ENCODE data around the gene MYDGF. TPM values are rescaled to one million over a fixed set of nuclear protein-coding genes. Genes with fewer than 3 reads are reported as not detected.

MYDGF gene
- total and polyA plus RNA-seq, 9 donors, result 59.9 to 102 (median 70.8) TPM

GRCh38 chr19:4678881-4679790 is 9.0 kb upstream of the MYDGF start:
- Histone ChIP-seq H3K36me3 (ENCODE audit: control insufficient read depth, insufficient read depth, low read length) (peaks cover 49% of the 10 kb centered on the region), H3K9me3 (replicated peaks; ENCODE audit: control insufficient read depth, low read depth, low read length) (no peaks in the 10 kb centered on the region), H3K4me3 (ENCODE audit: low read length) (no peak overlapping the region), H3K27me3 (ENCODE audit: control insufficient read depth, insufficient read depth, low read length) (no peaks in the 10 kb centered on the region), H3K4me1 (ENCODE audit: control insufficient read depth, insufficient read depth, low read length) (peaks cover 6% of the 10 kb centered on the region), H3K27ac (ENCODE audit: low read length) (no peak overlapping the region)
- WGBS (ENCODE audit: insufficient coverage), result 47% methylated on average over 27 of the region's 34 CpGs
- DNase-seq, result peak; percentile 33

GRCh38 chr19:4676955-4677731 is 7.0 kb upstream of the MYDGF start:
- DNase-seq, result peak; percentile 39
- H3K4me3 ChIP-seq (ENCODE audit: low read length), result no peak overlapping the region
- H3K36me3 ChIP-seq (ENCODE audit: control insufficient read depth, insufficient read depth, low read length), result peaks cover 34% of the 10 kb centered on the region
- H3K9me3 ChIP-seq (replicated peaks; ENCODE audit: control insufficient read depth, low read depth, low read length), result no peaks in the 10 kb centered on the region
- WGBS (ENCODE audit: insufficient coverage), result 63% methylated on average over 17 of the region's 17 CpGs
- H3K27me3 ChIP-seq (ENCODE audit: control insufficient read depth, insufficient read depth, low read length), result no peaks in the 10 kb centered on the region
- H3K4me1 ChIP-seq (ENCODE audit: control insufficient read depth, insufficient read depth, low read length), result peaks cover 6% of the 10 kb centered on the region
- no peak overlapping the region for H3K27ac ChIP-seq (ENCODE audit: low read length)

- peaks cover 31% of the 10 kb centered on the region for H3K36me3 ChIP-seq (ENCODE audit: control insufficient read depth, insufficient read depth, low read length)
- H3K27ac ChIP-seq (ENCODE audit: low read length), result no peak overlapping the region
- no peaks in the 10 kb centered on the region for H3K27me3 ChIP-seq (ENCODE audit: control insufficient read depth, insufficient read depth, low read length)
- H3K4me1 ChIP-seq (ENCODE audit: control insufficient read depth, insufficient read depth, low read length), result peaks cover 12% of the 10 kb centered on the region
- H3K9me3 ChIP-seq (replicated peaks; ENCODE audit: control insufficient read depth, low read depth, low read length), result no peaks in the 10 kb centered on the region
- no peak overlapping the region for H3K4me3 ChIP-seq (ENCODE audit: low read length)
- WGBS (ENCODE audit: insufficient coverage), result 89% methylated on average over 12 of the region's 16 CpGs
- DNase-seq, result no peak
Measured at GRCh38 chr19:4675346-4675745, 5.2 kb upstream of the MYDGF start.

GRCh38 chr19:4673726-4674125 is 3.6 kb upstream of the MYDGF start:
- 92% methylated on average over 4 of the region's 4 CpGs for WGBS (ENCODE audit: insufficient coverage)
- Histone ChIP-seq H3K9me3 (replicated peaks; ENCODE audit: control insufficient read depth, low read depth, low read length) (no peaks in the 10 kb centered on the region), H3K4me1 (ENCODE audit: control insufficient read depth, insufficient read depth, low read length) (peaks cover 22% of the 10 kb centered on the region), H3K27me3 (ENCODE audit: control insufficient read depth, insufficient read depth, low read length) (no peaks in the 10 kb centered on the region), H3K36me3 (ENCODE audit: control insufficient read depth, insufficient read depth, low read length) (peaks cover 26% of the 10 kb centered on the region), H3K4me3 (ENCODE audit: low read length) (no peak overlapping the region), H3K27ac (ENCODE audit: low read length) (no peak overlapping the region)
- DNase-seq, result no peak

DNA sequence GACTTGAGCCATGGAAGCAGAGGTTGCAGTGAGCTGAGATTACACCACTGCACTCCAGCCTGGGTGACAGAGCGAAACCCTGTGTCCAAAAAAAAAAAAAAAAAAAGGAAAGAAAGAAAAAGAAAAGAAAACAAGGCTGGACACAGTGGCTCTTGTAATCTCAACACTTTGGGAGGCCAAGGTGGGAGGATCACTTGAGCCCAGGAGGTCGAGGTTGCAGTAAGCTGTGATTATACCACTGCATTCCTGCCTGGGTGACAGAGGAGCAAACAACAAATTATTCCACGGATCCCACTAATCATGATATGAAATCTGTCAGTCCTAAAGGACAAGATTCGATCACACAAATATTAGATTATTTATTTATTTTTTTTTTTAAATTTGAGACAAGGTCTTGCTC is 3.1 kb upstream of the MYDGF start:
- WGBS (ENCODE audit: insufficient coverage), result 80% methylated on average over 1 of the region's 4 CpGs
- Histone ChIP-seq H3K9me3 (replicated peaks; ENCODE audit: control insufficient read depth, low read depth, low read length) (no peaks in the 10 kb centered on the region), H3K27ac (ENCODE audit: low read length) (no peak overlapping the region)

GRCh38 chr19:4671185-4671851 is 1.2 kb upstream of the MYDGF start:
- no peak overlapping the region for H3K4me3 ChIP-seq (ENCODE audit: low read length)
- peaks cover 16% of the 10 kb centered on the region for H3K4me1 ChIP-seq (ENCODE audit: control insufficient read depth, insufficient read depth, low read length)
- no peaks in the 10 kb centered on the region for H3K27me3 ChIP-seq (ENCODE audit: control insufficient read depth, insufficient read depth, low read length)
- no peaks in the 10 kb centered on the region for H3K9me3 ChIP-seq (replicated peaks; ENCODE audit: control insufficient read depth, low read depth, low read length)
- H3K27ac ChIP-seq (ENCODE audit: low read length), result peak overlapping the region; percentile 64
- DNase-seq, result peak; percentile 31
- H3K36me3 ChIP-seq (ENCODE audit: control insufficient read depth, insufficient read depth, low read length), result peaks cover 27% of the 10 kb centered on the region
- 0% methylated on average over 1 of the region's 10 CpGs for WGBS (ENCODE audit: insufficient coverage)

More for the DNA sequence above, 3.1 kb upstream of the MYDGF start:
- DNase-seq, result no peak
- Histone ChIP-seq H3K4me3 (ENCODE audit: low read length) (no peak overlapping the region), H3K4me1 (ENCODE audit: control insufficient read depth, insufficient read depth, low read length) (peaks cover 22% of the 10 kb centered on the region), H3K27me3 (ENCODE audit: control insufficient read depth, insufficient read depth, low read length) (no peaks in the 10 kb centered on the region), H3K36me3 (ENCODE audit: control insufficient read depth, insufficient read depth, low read length) (peaks cover 27% of the 10 kb centered on the region)

GRCh38 chr19:4664642-4665041 is 5.5 kb downstream of the MYDGF start:
- H3K36me3 ChIP-seq (ENCODE audit: control insufficient read depth, insufficient read depth, low read length), result peaks cover 70% of the 10 kb centered on the region
- no peak overlapping the region for H3K4me3 ChIP-seq (ENCODE audit: low read length)
- H3K9me3 ChIP-seq (replicated peaks; ENCODE audit: control insufficient read depth, low read depth, low read length), result no peaks in the 10 kb centered on the region
- H3K27me3 ChIP-seq (ENCODE audit: control insufficient read depth, insufficient read depth, low read length), result no peaks in the 10 kb centered on the region
- WGBS (ENCODE audit: insufficient coverage), result 93% methylated on average over 12 of the region's 12 CpGs
- H3K4me1 ChIP-seq (ENCODE audit: control insufficient read depth, insufficient read depth, low read length), result peaks cover 10% of the 10 kb centered on the region
- H3K27ac ChIP-seq (ENCODE audit: low read length), result no peak overlapping the region
- DNase-seq, result no peak

DNA sequence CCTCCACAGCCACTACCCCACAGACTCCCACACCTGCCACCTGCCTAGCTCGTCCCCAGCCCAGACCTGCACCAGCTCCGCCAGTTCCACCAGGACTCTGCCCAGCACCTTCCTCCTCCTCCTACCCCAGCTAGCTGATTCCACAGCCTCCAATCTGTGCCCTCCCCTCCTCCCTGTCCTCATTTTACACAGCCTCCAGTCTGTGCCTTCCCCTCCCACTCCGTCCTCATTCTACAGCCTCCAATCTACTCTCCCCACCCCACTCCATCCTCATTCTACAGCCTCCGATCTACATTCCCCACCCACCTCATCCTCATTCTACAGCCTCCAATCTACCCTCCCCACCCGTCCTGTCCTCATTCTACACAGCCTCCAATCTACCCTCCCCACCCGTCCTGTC is 7.3 kb downstream of the MYDGF start:
- Histone ChIP-seq H3K36me3 (ENCODE audit: control insufficient read depth, insufficient read depth, low read length) (peaks cover 77% of the 10 kb centered on the region), H3K27me3 (ENCODE audit: control insufficient read depth, insufficient read depth, low read length) (no peaks in the 10 kb centered on the region), H3K27ac (ENCODE audit: low read length) (no peak overlapping the region), H3K9me3 (replicated peaks; ENCODE audit: control insufficient read depth, low read depth, low read length) (peaks cover 11% of the 10 kb centered on the region), H3K4me3 (ENCODE audit: low read length) (no peak overlapping the region), H3K4me1 (ENCODE audit: control insufficient read depth, insufficient read depth, low read length) (no peaks in the 10 kb centered on the region)
- 87% methylated on average over 4 of the region's 6 CpGs for WGBS (ENCODE audit: insufficient coverage)
- DNase-seq, result no peak

- DNase-seq, result no peak
- H3K4me1 ChIP-seq (ENCODE audit: control insufficient read depth, insufficient read depth, low read length), result no peaks in the 10 kb centered on the region
- H3K36me3 ChIP-seq (ENCODE audit: control insufficient read depth, insufficient read depth, low read length), result peaks cover 80% of the 10 kb centered on the region
- peaks cover 11% of the 10 kb centered on the region for H3K9me3 ChIP-seq (replicated peaks; ENCODE audit: control insufficient read depth, low read depth, low read length)
- H3K4me3 ChIP-seq (ENCODE audit: low read length), result no peak overlapping the region
- 93% methylated on average over 10 of the region's 20 CpGs for WGBS (ENCODE audit: insufficient coverage)
- H3K27me3 ChIP-seq (ENCODE audit: control insufficient read depth, insufficient read depth, low read length), result no peaks in the 10 kb centered on the region
- H3K27ac ChIP-seq (ENCODE audit: low read length), result no peak overlapping the region
Measured at GRCh38 chr19:4662020-4662695, 8.0 kb downstream of the MYDGF start.
